ENCODE results near the gene WNT3A.
A peak's percentile ranks its signal among the peaks of the same experiment; 100 is the strongest.

WNT3A gene

DNA sequence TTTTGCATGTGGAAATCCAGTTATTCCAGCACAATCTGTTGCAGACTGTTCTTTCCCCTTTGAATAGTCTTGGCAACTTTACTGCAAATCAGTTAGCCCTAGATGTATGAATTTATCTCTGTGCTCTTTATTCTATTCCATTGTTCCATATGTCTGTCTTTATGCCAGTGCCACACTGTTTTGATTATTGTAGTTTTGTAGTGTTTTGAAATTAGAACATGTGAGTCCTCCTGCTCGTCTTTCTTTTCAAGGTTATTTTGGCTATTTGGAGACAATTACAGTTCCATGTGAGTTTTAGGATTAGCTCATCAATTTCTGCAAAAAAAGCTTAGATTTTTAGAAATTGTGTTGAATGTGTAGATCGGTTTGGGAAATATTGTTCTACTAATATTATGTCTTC lies 26.6 kb downstream of the WNT3A start:
- TF ChIP-seq, protein P1, sequence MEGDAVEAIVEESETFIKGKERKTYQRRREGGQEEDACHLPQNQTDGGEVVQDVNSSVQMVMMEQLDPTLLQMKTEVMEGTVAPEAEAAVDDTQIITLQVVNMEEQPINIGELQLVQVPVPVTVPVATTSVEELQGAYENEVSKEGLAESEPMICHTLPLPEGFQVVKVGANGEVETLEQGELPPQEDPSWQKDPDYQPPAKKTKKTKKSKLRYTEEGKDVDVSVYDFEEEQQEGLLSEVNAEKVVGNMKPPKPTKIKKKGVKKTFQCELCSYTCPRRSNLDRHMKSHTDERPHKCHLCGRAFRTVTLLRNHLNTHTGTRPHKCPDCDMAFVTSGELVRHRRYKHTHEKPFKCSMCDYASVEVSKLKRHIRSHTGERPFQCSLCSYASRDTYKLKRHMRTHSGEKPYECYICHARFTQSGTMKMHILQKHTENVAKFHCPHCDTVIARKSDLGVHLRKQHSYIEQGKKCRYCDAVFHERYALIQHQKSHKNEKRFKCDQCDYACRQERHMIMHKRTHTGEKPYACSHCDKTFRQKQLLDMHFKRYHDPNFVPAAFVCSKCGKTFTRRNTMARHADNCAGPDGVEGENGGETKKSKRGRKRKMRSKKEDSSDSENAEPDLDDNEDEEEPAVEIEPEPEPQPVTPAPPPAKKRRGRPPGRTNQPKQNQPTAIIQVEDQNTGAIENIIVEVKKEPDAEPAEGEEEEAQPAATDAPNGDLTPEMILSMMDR (IDR thresholded peaks at IDR 0.05; ENCODE audit: low read depth, low read length) = no peak
- H3K4me3 ChIP-seq (replicated peaks in 1 of 2; ENCODE audit: low read depth in 2 of 2, low read length in 2 of 2) = no peak overlapping the region
- no peak for DNase-seq (ENCODE audit: low read depth in 2 of 2)

DNA sequence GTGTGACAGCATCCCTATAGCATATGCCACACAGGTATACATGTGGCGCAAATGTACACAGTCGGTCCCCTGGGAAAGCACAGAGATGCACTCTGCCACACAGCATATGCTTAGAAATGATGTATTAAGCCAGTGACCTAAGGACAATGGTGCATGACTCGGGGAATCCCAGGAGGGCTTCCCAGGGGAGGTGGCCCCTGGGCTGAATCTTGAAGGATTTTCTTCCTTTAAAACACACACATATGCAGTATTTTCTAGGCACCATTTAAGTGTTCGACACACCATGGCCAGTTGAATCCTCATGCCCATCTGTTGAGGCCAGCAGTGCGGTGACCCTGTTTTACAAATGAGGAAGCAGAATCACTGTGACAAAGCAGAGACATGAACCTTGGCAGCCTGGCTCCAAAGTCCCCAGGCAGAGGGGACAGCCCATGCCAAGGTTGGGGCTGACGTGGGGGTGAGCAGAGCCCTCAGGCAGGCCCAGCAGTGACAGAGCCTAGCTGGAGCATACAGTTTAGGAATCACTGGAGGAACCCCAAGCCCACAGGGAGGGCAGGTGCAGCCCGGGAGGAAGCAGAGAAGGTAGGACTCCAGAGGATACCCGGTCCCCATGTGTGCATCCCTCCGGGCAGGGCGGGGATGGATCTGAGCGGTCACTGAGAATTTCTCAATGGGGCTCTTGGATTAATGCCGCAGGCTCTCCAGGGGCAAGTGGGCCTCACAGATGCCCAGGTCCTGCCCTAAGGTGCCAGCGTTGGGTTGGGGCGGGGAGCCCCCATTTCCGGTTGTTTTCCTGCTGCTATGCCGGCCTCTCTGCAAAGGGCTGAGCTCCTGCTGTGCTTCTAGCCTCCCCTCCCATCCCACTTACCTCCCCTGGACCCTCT lies 28.4 kb downstream of the WNT3A start:
- TF ChIP-seq, protein P1 (IDR thresholded peaks at IDR 0.05; ENCODE audit: low read depth, low read length) = no peak
- H3K4me3 ChIP-seq (replicated peaks in 1 of 2; ENCODE audit: low read depth in 2 of 2, low read length in 2 of 2) = no peak overlapping the region
- DNase-seq (ENCODE audit: low read depth in 2 of 2) = no peak

DNA sequence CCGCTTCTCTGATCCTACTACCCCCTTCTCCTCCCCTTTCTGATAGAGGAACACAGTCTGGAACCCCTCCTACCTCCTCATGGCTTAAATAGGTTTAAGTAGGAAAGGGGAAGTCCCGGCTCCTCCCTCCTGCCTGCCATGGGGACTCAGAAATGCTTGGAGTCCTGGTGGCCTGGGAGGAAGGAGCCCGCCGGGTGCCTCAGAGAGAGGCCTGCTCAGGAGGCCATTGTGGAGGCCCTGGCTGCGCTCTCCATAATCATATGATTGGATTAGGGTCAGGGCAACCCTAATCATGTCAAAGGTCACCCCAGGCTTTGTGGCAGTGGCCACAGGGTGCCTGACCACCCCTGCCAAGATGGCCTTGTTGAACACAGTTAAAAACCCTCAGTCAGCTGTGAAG lies 29.0 kb downstream of the WNT3A start:
- DNase-seq (ENCODE audit: low read depth in 2 of 2) = no peak

DNA sequence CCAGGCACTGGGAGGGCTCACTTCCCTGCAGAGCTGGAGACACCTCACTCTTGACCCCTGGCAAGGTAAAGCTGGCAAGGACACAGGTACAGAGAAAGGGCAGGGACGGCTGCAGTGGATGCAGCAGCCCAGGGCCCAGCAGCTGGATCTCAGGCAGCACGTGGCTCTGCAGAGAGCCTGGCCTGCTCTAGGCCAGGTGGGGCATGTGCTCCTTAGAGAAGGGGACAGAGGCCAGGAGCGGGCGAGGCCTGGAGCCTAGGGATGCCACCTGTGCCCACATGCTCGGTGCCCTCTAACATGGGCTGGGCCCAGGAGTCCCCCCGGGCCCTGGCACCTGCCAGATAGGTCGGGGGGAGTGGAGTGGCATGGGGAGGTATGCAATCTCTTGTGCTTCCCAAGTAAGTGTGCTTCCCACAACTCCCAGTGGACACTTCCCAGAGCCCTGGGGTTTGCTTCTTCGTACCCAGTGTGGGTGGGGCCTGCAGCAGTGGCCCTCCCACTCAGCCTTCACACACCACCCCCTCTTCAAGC lies 30.0 kb downstream of the WNT3A start:
- TF ChIP-seq, protein P1 (IDR thresholded peaks at IDR 0.05; ENCODE audit: low read depth, low read length) = no peak
- H3K4me3 ChIP-seq (replicated peaks in 1 of 2; ENCODE audit: low read depth in 2 of 2, low read length in 2 of 2) = no peak overlapping the region
- DNase-seq (ENCODE audit: low read depth in 2 of 2) = no peak

More for the DNA sequence above, 29.0 kb downstream of the WNT3A start:
- TF ChIP-seq, protein P1 (IDR thresholded peaks at IDR 0.05; ENCODE audit: low read depth, low read length) = no peak
- no peak overlapping the region for H3K4me3 ChIP-seq (replicated peaks in 1 of 2; ENCODE audit: low read depth in 2 of 2, low read length in 2 of 2)

DNA sequence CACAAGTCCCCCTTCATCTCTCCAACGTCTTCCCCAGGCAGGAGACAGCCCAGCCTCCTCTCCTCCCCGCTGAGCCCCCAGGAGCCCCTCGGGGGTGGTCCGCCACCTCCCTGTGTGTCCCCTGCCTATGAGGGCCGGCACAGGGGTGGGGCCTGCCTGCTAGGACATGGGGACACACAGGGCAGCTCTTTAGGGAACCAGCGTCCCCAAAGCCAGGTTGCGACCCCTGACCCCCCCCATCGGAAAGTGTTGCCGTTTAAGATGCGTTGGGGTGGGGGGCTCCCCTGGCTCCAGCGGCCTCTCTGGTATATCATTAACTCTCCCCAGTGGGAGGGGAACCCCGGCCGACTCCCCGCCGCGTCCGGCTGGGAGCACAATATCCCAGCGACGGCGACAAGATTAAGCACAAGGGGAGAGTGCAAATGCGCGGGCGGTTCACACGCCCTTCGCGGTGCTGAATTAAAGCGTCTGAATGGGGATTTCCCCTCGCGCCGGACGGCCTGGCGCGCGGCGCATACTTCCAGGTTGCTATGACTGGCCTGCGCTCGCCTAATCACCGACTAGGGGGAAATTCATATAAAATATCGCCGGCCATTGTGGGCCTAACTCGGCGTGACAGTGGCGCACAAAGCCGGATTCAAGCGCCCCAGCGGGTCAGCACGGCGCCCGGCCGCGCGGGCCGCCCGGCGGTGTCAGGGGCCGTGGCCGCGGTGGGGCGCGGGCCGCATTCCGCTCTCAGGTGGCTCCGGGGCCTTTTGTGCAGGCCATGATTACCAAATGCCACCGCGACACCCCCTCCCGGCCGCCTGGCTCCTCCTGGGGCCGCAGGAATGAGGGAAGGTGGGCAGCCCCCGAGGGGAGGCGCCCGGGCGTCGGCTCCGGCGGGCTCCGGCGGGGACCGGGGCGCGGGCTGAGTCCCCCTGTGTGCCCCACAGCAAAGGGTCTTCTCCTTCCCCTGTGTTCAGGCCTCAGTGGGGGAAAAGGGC lies 30.9 kb downstream of the WNT3A start:
- peak; percentile 14 to 40 for DNase-seq (ENCODE audit: low read depth in 2 of 2)
- H3K4me3 ChIP-seq (replicated peaks in 1 of 2; ENCODE audit: low read depth in 2 of 2, low read length in 2 of 2) = no peak overlapping the region
- TF ChIP-seq, protein P1 (IDR thresholded peaks at IDR 0.05; ENCODE audit: low read depth, low read length) = no peak

DNA sequence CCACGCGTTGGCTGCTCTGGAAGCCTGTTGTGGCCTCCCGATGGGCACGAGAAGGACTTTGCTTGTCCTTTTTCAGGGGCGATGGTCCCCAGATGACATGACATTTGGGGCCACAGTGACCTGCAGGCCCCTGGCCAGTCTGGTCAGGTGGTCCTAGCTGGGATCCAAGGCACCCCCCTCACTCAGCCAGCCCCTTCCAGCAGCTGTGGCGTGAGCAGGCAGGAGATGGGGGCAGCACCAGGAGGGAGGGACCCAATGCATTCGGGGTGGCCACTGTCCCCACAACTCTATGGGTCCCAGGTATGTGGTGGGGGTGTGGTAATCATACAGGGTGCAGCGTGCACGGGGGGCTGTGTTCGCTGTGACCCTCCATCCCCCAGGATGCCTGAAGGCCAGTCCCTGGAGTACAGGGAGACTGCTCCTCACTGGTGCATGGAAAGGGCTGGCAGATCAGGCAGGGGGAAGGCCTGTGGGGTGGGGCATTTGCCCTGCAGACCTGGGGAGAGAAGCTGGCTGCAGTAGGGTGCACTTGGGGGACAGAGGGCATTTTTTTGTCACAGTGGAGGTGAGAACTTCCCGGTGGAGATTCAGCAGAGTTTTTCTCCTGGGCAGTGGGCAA lies 31.7 kb downstream of the WNT3A start:
- no peak overlapping the region for H3K4me3 ChIP-seq (replicated peaks in 1 of 2; ENCODE audit: low read depth in 2 of 2, low read length in 2 of 2)
- DNase-seq (ENCODE audit: low read depth in 2 of 2) = no peak
- TF ChIP-seq, protein P1 (IDR thresholded peaks at IDR 0.05; ENCODE audit: low read depth, low read length) = no peak
